Measurements from ENCODE around the gene LYRM1. TPM values are rescaled to one million over a fixed set of nuclear protein-coding genes. Genes with fewer than 3 reads are reported as not detected.
A peak's percentile ranks its signal among the peaks of the same experiment; 100 is the strongest.
"Not testable (repeated sequence)": the region's sequence is repeated elsewhere in the genome, so short reads cannot be mapped to it uniquely, and the experiment has no call there.

Gene LYRM1
- 10 to 100 TPM; 23.8 to 37.1 (median 36.4) TPM for polyA plus RNA-seq

GRCh38 chr16:20900299-20901067, at the start of gene LYRM1, which contains the start of gene DCUN1D3:
TSS of gene LYRM1 (plus strand) at chr16:20900771. CDS start at chr16:20915556, 14,785 bp downstream.
TSS of gene DCUN1D3 (minus strand) at chr16:20900358. CDS start at chr16:20862538, 37,820 bp downstream.
- H3K9me3 Mint-ChIP-seq: no peaks in the 10 kb centered on the region
- no peaks in the 10 kb centered on the region for H3K36me3 Mint-ChIP-seq
- peak within 1 kb of the TSS; percentile 97 to 99 (median 98) for H3K27ac Mint-ChIP-seq
- DNase-seq: peak; percentile 87 to 89 (median 89)
- peak within 1 kb of the TSS; percentile 92 to 96 (median 95) for H3K4me3 Mint-ChIP-seq
- peaks cover 10 to 25% (median 17%) of the 10 kb centered on the region in 3 donors for H3K27me3 Mint-ChIP-seq (ENCODE audit: low read depth in 3 of 3)
- peaks cover 60 to 77% of the 10 kb centered on the region in 2 donors for H3K4me1 Mint-ChIP-seq

GRCh38 chr16:20850981-20851380, 49.6 kb upstream of the LYRM1 start:
- no peak for DNase-seq
- Mint-ChIP-seq H3K27ac (no peak overlapping the region), H3K4me1 (peaks cover 0 to 3% of the 10 kb centered on the region in 2 donors), H3K9me3 (no peaks in the 10 kb centered on the region), H3K4me3 (no peak overlapping the region), H3K36me3 (peaks cover 3 to 8% (median 4%) of the 10 kb centered on the region in 3 donors), H3K27me3 (ENCODE audit: low read depth in 3 of 3) (peaks cover 0 to 2% (median 0%) of the 10 kb centered on the region in 3 donors)

GRCh38 chr16:20851601-20852000, 49.0 kb upstream of the LYRM1 start:
- H3K9me3 Mint-ChIP-seq: no peaks in the 10 kb centered on the region
- peaks cover 0 to 2% (median 0%) of the 10 kb centered on the region in 3 donors for H3K27me3 Mint-ChIP-seq (ENCODE audit: low read depth in 3 of 3)
- no peak for DNase-seq
- H3K27ac Mint-ChIP-seq: no peak overlapping the region
- H3K4me1 Mint-ChIP-seq: peaks cover 0 to 3% of the 10 kb centered on the region in 2 donors
- peaks cover 4 to 8% (median 6%) of the 10 kb centered on the region in 3 donors for H3K36me3 Mint-ChIP-seq
- H3K4me3 Mint-ChIP-seq: no peak overlapping the region

GRCh38 chr16:20853143-20853542, 47.4 kb upstream of the LYRM1 start:
- Mint-ChIP-seq H3K36me3 (peaks cover 4 to 11% (median 8%) of the 10 kb centered on the region in 3 donors), H3K27me3 (ENCODE audit: low read depth in 3 of 3) (no peaks in the 10 kb centered on the region), H3K9me3 (no peaks in the 10 kb centered on the region), H3K27ac (no peak overlapping the region), H3K4me3 (no peak overlapping the region), H3K4me1 (peaks cover 0 to 3% of the 10 kb centered on the region in 2 donors)
- DNase-seq: no peak

GRCh38 chr16:20853981-20854620, 46.5 kb upstream of the LYRM1 start:
- Mint-ChIP-seq H3K9me3 (no peaks in the 10 kb centered on the region), H3K4me1 (peaks cover 0 to 3% of the 10 kb centered on the region in 2 donors), H3K36me3 (peaks cover 4 to 11% (median 11%) of the 10 kb centered on the region in 3 donors), H3K27ac (peak overlapping the region in 2 of 6 donors; percentile 8 to 40), H3K27me3 (ENCODE audit: low read depth in 3 of 3) (no peaks in the 10 kb centered on the region), H3K4me3 (no peak overlapping the region)
- no peak for DNase-seq

- H3K36me3 Mint-ChIP-seq: peaks cover 9 to 19% (median 11%) of the 10 kb centered on the region in 3 donors
- no peaks in the 10 kb centered on the region for H3K27me3 Mint-ChIP-seq (ENCODE audit: low read depth in 3 of 3)
- no peaks in the 10 kb centered on the region for H3K9me3 Mint-ChIP-seq
- no peak for DNase-seq
- H3K4me3 Mint-ChIP-seq: no peak overlapping the region
- peak overlapping the region in 1 of 6 donors; percentile 18 for H3K27ac Mint-ChIP-seq
- peaks cover 0 to 2% of the 10 kb centered on the region in 2 donors for H3K4me1 Mint-ChIP-seq
These were observed 45.6 kb upstream of the LYRM1 start for GRCh38 chr16:20854963-20855362.

- H3K4me1 Mint-ChIP-seq: no peaks in the 10 kb centered on the region
- no peaks in the 10 kb centered on the region for H3K9me3 Mint-ChIP-seq
- DNase-seq: no peak
- no peak overlapping the region for H3K27ac Mint-ChIP-seq
- peaks cover 12 to 27% (median 14%) of the 10 kb centered on the region in 3 donors for H3K36me3 Mint-ChIP-seq
- no peaks in the 10 kb centered on the region for H3K27me3 Mint-ChIP-seq (ENCODE audit: low read depth in 3 of 3)
- H3K4me3 Mint-ChIP-seq: no peak overlapping the region
These were observed 43.3 kb upstream of the LYRM1 start for GRCh38 chr16:20857281-20857680.

GRCh38 chr16:20859229-20859628, 41.3 kb upstream of the LYRM1 start:
- Mint-ChIP-seq H3K9me3 (no peaks in the 10 kb centered on the region), H3K4me1 (peaks cover 0 to 6% of the 10 kb centered on the region in 2 donors), H3K27me3 (ENCODE audit: low read depth in 3 of 3) (no peaks in the 10 kb centered on the region), H3K4me3 (no peak overlapping the region), H3K27ac (no peak overlapping the region), H3K36me3 (peaks cover 12 to 24% (median 14%) of the 10 kb centered on the region in 3 donors)
- DNase-seq: no peak

- DNase-seq: no peak
- Mint-ChIP-seq H3K4me3 (no peak overlapping the region), H3K27me3 (ENCODE audit: low read depth in 3 of 3) (no peaks in the 10 kb centered on the region), H3K9me3 (no peaks in the 10 kb centered on the region), H3K4me1 (peaks cover 0 to 9% of the 10 kb centered on the region in 2 donors), H3K36me3 (peaks cover 12 to 24% (median 14%) of the 10 kb centered on the region in 3 donors), H3K27ac (peak overlapping the region in 1 of 6 donors; percentile 48)
These were observed 40.9 kb upstream of the LYRM1 start for GRCh38 chr16:20859699-20860098.

GRCh38 chr16:20860361-20860760, 40.2 kb upstream of the LYRM1 start:
- no peak for DNase-seq
- Mint-ChIP-seq H3K27me3 (ENCODE audit: low read depth in 3 of 3) (no peaks in the 10 kb centered on the region), H3K4me3 (no peak overlapping the region), H3K9me3 (no peaks in the 10 kb centered on the region), H3K4me1 (peaks cover 0 to 9% of the 10 kb centered on the region in 2 donors), H3K36me3 (peaks cover 8 to 20% (median 11%) of the 10 kb centered on the region in 3 donors), H3K27ac (peak overlapping the region in 1 of 6 donors; percentile 2)

GRCh38 chr16:20860995-20861394, 39.6 kb upstream of the LYRM1 start:
- H3K36me3 Mint-ChIP-seq: peaks cover 8 to 19% (median 11%) of the 10 kb centered on the region in 3 donors
- H3K27me3 Mint-ChIP-seq (ENCODE audit: low read depth in 3 of 3); H3K27ac Mint-ChIP-seq; H3K4me3 Mint-ChIP-seq; H3K4me1 Mint-ChIP-seq; H3K9me3 Mint-ChIP-seq; DNase-seq: not testable (repeated sequence)

GRCh38 chr16:20862162-20862960, 38.2 kb upstream of the LYRM1 start:
- DNase-seq: no peak
- no peak overlapping the region for H3K4me3 Mint-ChIP-seq
- H3K27me3 Mint-ChIP-seq (ENCODE audit: low read depth in 3 of 3): no peaks in the 10 kb centered on the region
- H3K36me3 Mint-ChIP-seq: peaks cover 3 to 19% (median 8%) of the 10 kb centered on the region in 3 donors
- H3K9me3 Mint-ChIP-seq: no peaks in the 10 kb centered on the region
- H3K27ac Mint-ChIP-seq: peak overlapping the region in 1 of 6 donors; percentile 55
- peaks cover 0 to 9% of the 10 kb centered on the region in 2 donors for H3K4me1 Mint-ChIP-seq

- not testable (repeated sequence) for H3K4me3 Mint-ChIP-seq; H3K9me3 Mint-ChIP-seq; H3K4me1 Mint-ChIP-seq; DNase-seq; H3K27ac Mint-ChIP-seq; H3K27me3 Mint-ChIP-seq (ENCODE audit: low read depth in 3 of 3)
- H3K36me3 Mint-ChIP-seq: peaks cover 3 to 14% (median 8%) of the 10 kb centered on the region in 3 donors
These were observed 36.2 kb upstream of the LYRM1 start for GRCh38 chr16:20864376-20864775.
